ENCODE data around the gene BPIFB1.

BPIFB1 gene

DNA sequence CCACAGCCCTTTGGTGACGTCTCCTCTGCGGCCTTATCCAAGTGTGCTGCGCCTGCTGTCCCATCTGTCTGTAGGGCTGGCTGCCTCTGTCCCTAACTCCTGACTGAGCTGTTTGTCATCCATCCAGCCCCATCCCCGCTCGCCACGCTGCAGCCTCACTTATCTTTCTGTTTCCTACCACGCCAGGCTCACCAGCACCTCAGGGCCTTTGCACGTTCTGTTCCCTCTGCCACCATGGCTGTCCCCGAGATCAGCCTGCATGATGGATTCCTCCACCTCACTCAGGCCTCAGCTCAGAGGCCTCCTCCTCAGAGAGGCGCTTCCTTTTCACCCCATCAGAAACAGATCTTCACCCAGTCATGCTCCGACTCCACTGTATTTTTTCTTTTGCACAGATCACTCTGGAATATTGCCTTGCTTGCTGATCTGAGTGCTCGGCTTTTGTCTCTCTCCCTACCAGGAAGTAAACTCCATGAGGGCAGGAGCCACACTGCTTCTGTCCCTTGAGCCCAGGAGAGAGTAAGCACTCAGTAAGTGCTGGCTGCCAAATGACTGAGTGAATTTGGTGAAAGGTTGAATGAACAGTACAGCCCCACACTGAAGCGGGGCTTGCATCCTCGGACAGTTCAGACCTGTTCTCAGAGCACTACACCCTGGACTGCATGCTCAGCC lies 34.5 kb downstream of the BPIFB1 start:
- no peak overlapping the region for H3K4me3 ChIP-seq (ENCODE audit: low read depth, low read length)
- no peak overlapping the region for H3K27ac ChIP-seq (ENCODE audit: extremely low read depth, low read depth, low read length)
- TF ChIP-seq ZNF623 (tag by site-specific recombination; IDR thresholded peaks at IDR 0.05) (peak; percentile 91), ZNF169 (tag by site-specific recombination; IDR thresholded peaks at IDR 0.05) (no peak)
- POLR2A ChIA-PET = no interaction called here
- no peaks in the 10 kb centered on the region for H3K4me1 ChIP-seq (ENCODE audit: control insufficient read depth, insufficient read depth, low read length)
- H3K36me3 ChIP-seq (ENCODE audit: control insufficient read depth in 2 of 2, insufficient read depth in 1 of 2, low read length in 2 of 2) = no peaks in the 10 kb centered on the region
- CTCF ChIA-PET = no interaction called here
- no peaks in the 10 kb centered on the region for H3K9me3 ChIP-seq (ENCODE audit: control insufficient read depth, insufficient read depth, low read depth, low read length)

DNA sequence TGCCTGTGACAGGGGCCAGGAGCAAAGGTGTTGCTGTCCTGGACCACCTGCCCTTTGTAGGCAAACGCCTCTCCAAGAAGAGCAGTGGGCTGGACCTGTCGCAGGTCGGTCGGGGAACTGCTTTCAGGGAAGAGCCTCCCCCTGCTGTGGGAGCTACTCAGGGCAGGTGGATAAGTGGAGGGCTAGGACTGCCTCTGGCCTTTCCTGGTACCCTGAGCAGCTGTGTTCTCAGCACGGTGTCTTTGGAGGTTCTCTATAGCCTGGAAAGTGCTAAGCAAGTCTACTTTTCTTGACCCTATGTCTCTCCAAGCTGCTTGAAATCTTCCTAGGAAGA lies 35.0 kb downstream of the BPIFB1 start:
- Histone ChIP-seq H3K36me3 (ENCODE audit: control insufficient read depth in 2 of 2, insufficient read depth in 1 of 2, low read length in 2 of 2) (no peaks in the 10 kb centered on the region), H3K27ac (ENCODE audit: extremely low read depth, low read depth, low read length) (no peak overlapping the region), H3K9me3 (ENCODE audit: control insufficient read depth, insufficient read depth, low read depth, low read length) (no peaks in the 10 kb centered on the region), H3K4me1 (ENCODE audit: control insufficient read depth, insufficient read depth, low read length) (no peaks in the 10 kb centered on the region), H3K4me3 (ENCODE audit: low read depth, low read length) (no peak overlapping the region)
- POLR2A ChIA-PET = no interaction called here
- CTCF ChIA-PET = no interaction called here
- TF ChIP-seq ZNF768 (tag by site-specific recombination; IDR thresholded peaks at IDR 0.05) (no peak), ZNF341 (tag by site-specific recombination; IDR thresholded peaks at IDR 0.05; ENCODE audit: low read depth) (0 out of 2 replicates have a peak, but pooled peaks have one; percentile 21)
- TF ChIP-seq, protein P1, sequence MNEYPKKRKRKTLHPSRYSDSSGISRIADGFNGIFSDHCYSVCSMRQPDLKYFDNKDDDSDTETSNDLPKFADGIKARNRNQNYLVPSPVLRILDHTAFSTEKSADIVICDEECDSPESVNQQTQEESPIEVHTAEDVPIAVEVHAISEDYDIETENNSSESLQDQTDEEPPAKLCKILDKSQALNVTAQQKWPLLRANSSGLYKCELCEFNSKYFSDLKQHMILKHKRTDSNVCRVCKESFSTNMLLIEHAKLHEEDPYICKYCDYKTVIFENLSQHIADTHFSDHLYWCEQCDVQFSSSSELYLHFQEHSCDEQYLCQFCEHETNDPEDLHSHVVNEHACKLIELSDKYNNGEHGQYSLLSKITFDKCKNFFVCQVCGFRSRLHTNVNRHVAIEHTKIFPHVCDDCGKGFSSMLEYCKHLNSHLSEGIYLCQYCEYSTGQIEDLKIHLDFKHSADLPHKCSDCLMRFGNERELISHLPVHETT (tag by site-specific recombination; IDR thresholded peaks at IDR 0.05) = no peak

GRCh38 chr20:33320006-33320405 lies 37.0 kb downstream of the BPIFB1 start:
- Histone ChIP-seq H3K36me3 (ENCODE audit: control insufficient read depth in 2 of 2, insufficient read depth in 1 of 2, low read length in 2 of 2) (no peaks in the 10 kb centered on the region), H3K27ac (ENCODE audit: extremely low read depth, low read depth, low read length) (no peak overlapping the region), H3K4me3 (ENCODE audit: low read depth, low read length) (no peak overlapping the region), H3K9me3 (ENCODE audit: control insufficient read depth, insufficient read depth, low read depth, low read length) (no peaks in the 10 kb centered on the region), H3K4me1 (ENCODE audit: control insufficient read depth, insufficient read depth, low read length) (no peaks in the 10 kb centered on the region)
- ChIA-PET CTCF (no interaction called here), POLR2A (no interaction called here)
- TF ChIP-seq ZNF600 (tag by site-specific recombination; IDR thresholded peaks at IDR 0.05) (no peak), GFI1B (tag by site-specific recombination; IDR thresholded peaks at IDR 0.05) (no peak), ZFP3 (tag by site-specific recombination; IDR thresholded peaks at IDR 0.05; ENCODE audit: low read depth) (no peak), YY1 (tag by site-specific recombination; IDR thresholded peaks at IDR 0.05) (no peak), ZNF549 (tag by site-specific recombination; IDR thresholded peaks at IDR 0.05) (no peak), KLF10 (tag by site-specific recombination; IDR thresholded peaks at IDR 0.05) (no peak), CTCF (tag by site-specific recombination; IDR thresholded peaks at IDR 0.05) (no peak), ZNF529 (tag by site-specific recombination; IDR thresholded peaks at IDR 0.05; ENCODE audit: insufficient replicate concordance) (no peak)
- TF ChIP-seq, protein P2, sequence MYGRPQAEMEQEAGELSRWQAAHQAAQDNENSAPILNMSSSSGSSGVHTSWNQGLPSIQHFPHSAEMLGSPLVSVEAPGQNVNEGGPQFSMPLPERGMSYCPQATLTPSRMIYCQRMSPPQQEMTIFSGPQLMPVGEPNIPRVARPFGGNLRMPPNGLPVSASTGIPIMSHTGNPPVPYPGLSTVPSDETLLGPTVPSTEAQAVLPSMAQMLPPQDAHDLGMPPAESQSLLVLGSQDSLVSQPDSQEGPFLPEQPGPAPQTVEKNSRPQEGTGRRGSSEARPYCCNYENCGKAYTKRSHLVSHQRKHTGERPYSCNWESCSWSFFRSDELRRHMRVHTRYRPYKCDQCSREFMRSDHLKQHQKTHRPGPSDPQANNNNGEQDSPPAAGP (tag by site-specific recombination; IDR thresholded peaks at IDR 0.05) = no peak
- TF ChIP-seq, protein P3, sequence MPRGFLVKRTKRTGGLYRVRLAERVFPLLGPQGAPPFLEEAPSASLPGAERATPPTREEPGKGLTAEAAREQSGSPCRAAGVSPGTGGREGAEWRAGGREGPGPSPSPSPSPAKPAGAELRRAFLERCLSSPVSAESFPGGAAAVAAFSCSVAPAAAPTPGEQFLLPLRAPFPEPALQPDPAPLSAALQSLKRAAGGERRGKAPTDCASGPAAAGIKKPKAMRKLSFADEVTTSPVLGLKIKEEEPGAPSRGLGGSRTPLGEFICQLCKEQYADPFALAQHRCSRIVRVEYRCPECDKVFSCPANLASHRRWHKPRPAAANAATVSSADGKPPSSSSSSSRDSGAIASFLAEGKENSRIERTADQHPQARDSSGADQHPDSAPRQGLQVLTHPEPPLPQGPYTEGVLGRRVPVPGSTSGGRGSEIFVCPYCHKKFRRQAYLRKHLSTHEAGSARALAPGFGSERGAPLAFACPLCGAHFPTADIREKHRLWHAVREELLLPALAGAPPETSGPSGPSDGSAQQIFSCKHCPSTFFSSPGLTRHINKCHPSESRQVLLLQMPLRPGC (tag by site-specific recombination; IDR thresholded peaks at IDR 0.05) = no peak
- TF ChIP-seq, protein P4, sequence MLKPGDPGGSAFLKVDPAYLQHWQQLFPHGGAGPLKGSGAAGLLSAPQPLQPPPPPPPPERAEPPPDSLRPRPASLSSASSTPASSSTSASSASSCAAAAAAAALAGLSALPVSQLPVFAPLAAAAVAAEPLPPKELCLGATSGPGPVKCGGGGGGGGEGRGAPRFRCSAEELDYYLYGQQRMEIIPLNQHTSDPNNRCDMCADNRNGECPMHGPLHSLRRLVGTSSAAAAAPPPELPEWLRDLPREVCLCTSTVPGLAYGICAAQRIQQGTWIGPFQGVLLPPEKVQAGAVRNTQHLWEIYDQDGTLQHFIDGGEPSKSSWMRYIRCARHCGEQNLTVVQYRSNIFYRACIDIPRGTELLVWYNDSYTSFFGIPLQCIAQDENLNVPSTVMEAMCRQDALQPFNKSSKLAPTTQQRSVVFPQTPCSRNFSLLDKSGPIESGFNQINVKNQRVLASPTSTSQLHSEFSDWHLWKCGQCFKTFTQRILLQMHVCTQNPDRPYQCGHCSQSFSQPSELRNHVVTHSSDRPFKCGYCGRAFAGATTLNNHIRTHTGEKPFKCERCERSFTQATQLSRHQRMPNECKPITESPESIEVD (tag by site-specific recombination; IDR thresholded peaks at IDR 0.05) = no peak
